Stimulated activated CD4-positive, alpha-beta T cell treated with anti-CD3 and anti-CD28 coated beads, TNF-alpha, amount 100 ng/mL, for 4 hours (primary cell): Measurements from ENCODE around the gene SLC2A9.

Source experiments
- DNase-seq, 3 experiments: peaks; one replicate each; pipeline ENCODE4 v3.0.0-alpha.2; 2020; ENCODE audit warnings: low read depth in 3 of 3

Gene SLC2A9

DNA sequence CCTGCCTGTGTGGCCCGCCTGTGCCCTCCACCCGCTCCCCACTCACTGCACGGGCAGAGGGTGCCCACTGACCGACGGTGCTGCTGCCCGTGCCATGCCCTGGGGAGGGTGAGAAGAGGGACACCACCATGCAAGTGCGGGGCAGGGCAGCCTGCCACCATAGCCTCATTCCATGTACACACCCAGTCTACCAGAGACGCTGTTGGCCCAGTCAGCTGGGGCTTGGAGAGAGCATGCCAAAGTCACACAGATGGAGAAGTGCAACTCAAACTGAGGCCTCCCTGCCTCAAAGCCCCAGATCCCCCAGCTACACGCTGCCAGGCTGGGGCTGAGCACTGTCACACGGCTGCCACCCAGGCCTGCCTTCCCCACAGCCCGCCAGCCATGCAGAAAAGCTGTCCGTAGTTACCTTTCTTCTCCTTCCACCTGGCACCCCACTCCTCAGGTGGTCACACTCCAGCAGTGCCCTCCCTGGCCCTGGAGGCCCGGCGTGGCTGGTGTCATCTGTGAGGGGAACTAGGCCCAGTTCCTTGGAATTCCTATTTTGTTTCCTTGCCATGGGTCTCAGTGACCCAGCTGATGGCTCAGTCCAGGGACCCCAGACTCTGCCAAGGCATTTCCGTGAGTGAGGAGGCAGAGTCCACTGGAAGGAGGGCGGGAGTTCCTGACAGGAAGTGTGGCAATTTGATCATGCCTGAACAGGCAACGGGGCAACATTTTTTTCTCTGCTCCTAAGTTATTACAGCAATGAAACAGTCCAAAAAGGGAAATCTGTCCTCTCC, at the start of gene SLC2A9:
Gene SLC2A9, minus strand, starts transcription at position 627 of the 782 bp plus-strand sequence. Its CDS starts 68 bp downstream, at position 559.
- DNase-seq: no peak

DNA sequence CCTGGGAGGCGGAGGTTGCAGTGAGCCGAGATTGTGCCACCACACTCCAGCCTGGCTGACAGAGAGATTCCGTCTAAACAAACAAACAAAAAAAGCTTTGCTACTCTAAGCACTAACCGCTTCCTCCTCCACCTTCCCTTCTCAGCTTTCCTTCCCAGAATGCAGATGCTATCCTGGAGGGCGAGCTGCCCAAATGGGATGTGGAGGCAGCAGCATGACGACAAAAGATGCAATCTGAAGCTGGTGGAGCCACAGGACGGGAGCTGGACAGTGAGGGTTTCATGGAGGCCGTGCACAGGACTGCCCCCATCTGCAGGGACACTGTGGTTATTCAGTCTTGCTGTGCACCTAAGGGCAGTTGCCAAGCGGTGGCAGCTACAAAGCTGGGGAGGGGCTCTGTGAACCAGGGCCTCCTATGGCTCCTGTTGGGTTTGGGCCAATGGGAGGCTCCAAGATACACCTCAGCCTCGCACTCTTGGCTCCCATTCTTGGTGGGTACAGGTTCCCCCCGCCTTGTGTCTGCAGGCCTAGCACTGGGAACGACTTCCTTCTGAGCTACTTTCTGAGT, 47.9 kb upstream of the SLC2A9 start:
- DNase-seq: no peak

DNA sequence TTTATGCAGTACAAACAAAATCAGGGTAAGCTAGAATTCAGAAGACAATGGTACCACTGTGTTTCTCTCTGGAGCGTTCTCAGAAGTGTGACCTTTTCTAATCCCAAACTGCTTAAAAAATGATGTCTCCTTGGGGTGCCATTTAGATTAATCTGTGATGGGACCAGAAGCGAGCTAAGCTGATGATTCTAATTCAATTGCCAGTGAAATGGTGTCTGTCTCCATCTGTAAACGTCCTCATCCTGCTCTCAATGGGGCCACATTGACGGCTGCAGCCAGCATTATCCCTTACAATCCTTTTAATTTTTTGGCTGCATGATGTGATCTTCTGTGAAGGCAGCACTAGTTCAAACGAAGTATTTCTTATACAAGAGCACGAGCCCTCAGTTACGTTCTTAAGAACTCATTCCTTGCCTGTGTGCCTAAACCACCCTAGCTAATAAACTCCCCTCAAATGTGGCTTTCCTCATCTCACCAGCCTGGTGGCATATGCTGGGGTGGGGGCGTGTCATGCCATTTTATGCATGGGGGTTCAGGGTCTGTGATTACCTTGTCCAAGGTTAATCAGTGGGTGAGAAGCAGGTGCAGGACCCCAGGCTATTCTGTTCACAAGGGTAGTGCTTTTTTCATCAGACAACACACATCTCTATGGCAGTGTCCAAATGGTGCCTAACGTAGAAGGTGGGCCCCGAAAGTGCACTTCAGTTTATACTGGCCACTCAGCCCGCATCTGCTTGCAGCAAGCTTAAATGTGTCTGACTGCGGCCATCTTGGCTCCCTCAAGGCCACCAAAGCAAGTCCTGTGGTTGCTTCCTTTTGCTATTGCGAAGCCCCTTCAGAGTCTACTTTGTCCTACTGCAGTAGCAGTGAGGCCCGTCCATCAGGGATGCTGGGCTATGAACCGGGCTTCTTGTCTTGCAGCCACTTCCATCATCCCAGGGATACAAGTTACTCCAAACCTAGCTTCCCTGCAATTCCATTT, 45.7 kb upstream of the SLC2A9 start:
- no peak for DNase-seq

DNA sequence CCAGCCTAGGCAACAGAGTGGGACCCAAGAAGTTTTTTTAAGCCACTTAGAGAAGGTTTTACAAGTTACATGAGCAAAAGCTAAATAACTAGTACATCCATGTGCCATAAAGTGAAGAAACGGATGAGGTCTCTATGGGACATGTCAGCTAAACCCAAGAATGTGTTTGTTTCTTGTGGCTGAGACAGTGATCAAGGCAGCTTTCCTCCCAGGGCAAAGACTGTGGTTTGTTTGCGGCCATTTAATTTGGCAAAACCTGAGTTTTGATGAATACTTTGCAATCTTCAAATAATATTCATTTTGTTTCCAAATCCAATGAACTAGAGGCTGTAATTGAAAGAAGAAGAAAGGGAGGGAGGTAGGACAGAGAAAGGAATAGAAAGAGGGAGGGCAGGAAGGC, 44.9 kb upstream of the SLC2A9 start:
- no peak for DNase-seq

DNA sequence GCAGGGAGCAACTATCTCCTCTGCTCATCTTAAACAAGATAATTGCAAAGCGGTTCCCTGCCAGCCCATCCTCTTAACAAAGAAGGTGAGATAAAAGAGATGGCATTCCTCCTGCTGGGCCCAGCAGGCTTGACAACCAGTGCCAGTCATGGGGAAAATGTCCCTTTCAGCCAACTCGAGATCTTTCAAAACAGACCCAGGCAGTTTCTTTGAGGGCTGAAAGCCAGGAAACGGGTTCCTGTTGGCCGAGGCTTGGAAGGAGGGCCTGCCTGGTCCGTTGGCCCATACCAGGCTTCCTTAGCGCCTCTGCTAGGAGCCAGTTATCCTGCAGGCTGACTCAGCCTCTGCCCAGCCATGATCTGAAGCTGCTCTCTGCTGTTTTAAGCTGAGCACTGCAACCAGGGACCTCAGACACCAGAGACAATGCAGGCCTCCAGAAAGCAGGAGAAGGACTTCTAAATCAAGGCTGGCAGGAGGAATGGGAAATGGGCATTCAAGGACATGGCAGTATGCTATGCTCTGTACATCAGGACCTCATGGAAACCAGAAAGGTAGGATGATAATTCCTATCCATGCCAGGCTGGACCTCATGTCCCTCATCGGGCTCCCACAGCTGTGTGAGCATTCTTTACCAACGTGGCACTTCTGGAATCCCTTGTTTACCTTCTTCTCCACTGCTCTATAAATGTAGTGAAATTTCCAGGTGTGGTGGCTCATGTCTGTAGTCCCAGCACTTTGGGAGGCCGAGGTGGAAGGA, 42.4 kb upstream of the SLC2A9 start:
- DNase-seq: no peak

DNA sequence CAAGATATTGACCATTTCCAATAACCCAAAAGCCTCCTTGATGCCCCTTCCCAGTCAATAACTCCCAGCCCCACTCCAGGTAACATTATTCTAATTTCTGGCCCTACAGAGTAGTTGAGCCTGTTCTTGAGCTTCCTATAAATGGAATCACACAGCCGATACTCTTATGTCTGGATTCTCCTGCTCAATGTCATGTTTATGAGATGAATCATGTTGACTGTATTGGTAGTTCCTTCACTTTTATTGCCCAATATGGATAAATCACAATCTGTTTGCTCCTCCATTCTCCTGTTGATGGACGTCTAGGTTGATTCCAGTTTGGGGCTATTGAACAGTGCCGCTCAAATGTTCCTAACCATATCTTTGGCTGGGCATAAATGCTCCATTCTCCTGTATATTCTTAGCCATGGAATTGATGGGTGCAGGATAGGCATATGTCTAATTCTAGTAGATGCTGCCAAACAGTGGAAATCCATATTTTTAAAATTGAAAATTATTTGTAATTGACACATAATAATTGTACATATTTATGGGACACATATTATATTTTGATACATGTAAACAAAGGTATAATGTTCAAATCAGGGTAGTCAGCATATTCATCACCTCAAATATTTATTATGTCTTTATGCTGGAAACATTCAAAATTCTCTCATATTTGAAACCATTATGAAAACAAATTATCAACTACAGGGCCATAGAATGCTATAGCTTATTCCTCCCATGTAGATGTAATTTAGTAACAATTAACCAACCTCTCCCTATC, 40.5 kb upstream of the SLC2A9 start:
- no peak for DNase-seq

DNA sequence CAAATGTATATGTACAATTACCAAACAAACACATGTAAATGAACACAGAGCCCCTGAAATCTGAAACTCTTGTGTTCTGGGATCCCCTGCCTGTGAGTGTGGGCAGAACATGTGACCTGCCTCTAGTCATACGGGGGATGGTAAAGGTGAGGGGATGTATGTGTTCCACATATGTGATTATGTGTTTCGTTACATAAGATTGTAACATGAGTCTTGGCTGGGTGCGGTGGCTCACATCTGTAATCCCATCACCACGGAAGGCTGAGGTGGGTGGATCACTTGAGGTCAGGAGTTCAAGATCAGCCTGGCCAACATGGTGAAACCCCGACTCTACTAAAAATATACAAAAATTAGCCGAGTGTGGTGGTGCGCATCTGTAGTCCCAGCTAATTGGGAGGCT, 37.1 kb upstream of the SLC2A9 start:
- no peak for DNase-seq

DNA sequence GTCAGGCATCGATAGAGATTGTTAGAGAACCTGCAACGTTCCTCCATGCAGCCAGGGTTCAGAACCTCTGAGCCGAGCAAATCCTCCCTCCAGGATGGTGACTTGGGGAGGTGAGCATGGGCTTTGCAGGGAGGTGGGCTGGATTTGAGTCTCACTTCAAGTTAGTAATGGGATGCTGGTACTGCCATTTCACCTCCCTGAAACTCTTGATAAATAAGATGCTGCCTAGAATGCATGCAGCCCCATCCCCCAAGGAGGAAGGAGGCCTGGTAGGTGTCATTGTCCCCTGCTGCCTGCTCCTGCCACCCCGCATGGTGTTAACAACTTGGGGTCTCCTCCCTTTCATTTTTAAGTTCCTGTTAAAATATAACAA, 35.7 kb upstream of the SLC2A9 start:
- DNase-seq: no peak

DNA sequence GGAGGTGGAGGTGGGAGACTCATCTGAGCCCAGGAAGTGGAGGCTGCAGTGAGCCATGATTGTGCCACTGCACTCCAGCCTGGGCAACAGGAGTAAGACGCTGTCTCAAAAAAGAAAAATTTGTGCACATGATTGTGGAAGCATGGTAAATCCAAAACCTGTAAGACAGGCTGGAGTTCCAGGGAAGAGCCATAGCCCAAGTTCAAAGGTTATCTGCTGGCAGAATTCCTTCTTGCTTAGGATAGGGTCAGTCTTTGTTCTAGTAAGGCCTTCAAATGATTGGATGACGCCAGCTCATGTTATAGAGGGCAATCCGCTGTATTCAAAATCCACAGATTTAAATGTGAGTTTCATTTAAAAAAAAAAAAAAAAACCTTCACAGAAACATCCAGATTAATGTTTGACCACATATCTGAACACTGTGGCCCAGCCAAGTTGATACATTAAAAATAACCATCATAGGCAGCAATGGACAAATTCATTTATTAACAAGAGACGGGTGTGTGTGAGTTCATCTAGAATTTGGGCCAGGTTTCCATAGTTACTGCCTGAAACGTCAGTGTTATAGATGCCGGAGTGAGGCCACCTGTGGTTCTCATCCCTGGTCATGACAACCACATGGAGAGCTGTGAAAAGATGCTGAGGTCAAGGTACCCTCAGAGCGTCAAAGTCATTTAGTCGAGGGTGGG, 35.2 kb upstream of the SLC2A9 start:
- no peak for DNase-seq

DNA sequence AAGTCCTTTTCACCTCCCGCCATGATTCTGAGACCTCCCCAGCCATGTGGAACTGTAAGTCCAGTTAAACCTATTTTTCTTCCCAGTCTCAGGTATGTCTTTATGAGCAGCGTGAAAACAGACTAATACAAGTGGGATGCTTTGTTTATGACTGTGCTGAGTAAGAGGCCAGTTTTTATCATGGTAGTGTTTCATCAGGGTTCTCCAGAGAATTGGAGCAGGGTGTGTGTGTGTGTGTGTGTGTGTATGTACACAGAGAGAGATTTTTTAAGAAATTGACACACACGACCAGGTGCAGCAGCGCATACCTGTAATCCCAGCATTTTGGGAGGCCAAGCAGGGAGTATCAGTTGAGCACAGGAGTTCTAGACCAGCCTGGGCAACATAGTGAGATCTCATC, 34.6 kb upstream of the SLC2A9 start:
- DNase-seq: no peak

DNA sequence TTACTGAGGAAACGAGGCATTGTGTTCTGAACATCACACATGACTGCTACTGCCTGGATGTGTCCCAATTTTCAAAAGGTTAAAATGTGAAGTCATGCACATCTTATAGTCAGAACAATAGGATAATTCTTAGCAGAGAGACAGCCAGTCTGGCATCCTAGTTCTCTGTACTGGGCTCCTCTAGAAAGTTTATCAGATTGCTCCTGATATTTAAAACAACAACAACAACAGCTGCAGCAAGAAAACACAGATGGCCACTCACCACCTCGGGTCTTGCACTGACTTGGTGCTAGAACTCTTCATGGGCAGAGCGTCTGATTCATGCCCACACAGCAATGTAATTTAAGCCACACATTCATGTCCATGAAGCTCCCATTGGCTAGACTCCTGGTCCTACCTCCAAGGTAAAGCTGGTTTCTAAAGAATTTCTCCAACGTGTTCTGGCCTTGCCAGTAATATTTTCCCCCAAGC, 33.3 kb upstream of the SLC2A9 start:
- no peak for DNase-seq

DNA sequence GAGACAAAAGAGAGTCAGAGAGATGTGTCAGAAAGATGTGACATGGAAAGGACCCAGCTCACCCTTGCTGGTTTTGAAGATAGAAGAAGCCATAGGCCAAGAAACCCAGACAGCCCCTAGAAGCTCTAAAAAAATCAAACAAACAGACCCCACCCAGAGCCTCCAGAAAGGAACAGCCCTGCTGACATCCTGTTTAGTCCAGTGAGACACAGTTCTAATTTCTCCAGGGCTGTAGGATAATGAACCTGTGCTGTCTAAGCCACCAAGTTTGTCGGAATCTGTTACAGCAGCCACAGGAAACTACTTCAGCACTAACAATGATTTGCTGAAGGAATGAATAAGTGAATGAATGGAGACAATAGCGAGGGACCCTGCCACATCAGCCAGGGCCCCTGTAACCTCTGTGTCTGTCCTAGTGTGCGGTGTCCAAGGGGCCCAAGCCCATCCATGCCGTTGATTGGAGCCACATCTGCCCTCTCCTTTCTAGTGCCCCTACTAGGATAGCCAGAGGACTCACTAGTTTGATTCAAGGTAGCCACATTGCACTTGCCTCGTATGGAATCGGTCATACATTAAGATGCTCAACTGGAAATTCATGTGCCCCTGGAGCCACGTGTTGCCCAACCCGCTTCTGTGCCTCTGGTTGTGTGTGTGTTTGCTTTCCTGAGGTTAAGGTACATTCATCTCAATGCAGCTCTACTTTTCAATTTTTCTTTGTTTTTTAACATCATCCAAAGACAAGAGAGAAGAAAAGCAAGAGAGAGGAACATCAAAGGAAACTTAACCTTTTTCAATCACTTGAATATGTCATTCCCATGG, 32.5 kb upstream of the SLC2A9 start:
- DNase-seq: no peak

DNA sequence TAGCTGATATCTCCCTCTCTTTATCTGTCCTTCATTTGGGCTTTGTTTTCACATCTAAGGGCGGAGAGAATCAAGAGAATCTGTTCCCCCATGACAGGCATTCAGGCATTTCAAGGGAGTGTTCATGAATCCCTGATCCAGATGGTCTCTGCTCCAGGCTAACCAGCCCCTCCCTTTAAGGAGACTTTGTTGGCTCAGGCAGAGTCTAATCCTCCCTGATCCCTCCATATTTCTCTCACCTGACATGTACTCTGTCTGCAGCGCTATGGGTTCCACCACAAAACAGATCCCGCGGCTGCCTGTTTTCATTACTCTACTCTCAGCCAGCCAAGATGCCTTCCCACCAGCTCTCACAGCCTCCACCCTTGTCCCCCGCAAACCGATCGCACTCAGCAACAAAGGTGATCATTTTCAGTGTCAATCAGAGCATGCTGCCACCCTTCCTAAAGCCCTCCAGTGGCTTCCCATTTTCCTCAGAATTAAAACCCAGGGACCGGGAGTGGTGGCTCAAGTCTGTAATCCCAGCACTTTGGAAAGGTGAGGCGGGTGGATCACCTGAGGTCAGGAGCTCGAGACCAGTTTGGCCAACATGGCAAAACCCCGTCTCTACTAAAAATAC, 30.3 kb upstream of the SLC2A9 start:
- DNase-seq: no peak

DNA sequence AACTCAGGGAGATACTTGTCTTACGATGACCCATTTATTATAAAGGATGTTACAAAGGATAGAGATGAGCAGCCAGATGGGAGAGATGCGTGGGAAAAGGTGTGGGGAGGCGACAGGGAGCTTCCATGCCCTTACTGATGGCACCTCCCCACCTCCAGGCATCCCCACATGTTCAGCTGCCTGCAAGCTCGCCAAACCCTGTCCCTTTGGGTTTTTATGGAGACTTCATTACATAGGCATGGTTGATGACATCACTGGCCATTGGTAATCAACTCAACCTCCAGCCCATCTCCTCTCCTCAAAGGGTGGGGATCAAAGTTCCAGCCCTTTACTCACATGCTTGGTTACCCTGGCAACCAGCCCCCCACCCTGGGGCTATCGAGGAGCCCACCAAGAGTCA, 29.4 kb upstream of the SLC2A9 start:
- DNase-seq: no peak

DNA sequence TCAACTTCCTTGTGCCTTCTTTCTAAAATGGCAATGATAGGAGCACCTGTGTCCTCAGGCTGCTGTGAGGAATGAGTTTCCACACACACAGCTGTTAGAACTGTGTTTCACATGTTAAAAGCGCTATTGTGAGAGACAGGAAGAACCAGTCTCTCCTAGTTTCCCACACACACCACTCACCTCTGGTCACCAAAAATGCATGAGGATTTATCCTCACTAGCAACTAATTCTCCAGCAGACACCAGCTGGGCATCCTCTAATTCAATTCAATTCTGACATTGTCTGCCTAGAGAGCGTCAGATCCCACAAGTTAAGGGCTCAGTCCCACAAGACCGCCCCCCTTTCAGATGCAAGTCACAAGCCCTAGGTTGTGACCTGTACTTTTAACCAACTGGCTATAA, 29.0 kb upstream of the SLC2A9 start:
- no peak for DNase-seq

DNA sequence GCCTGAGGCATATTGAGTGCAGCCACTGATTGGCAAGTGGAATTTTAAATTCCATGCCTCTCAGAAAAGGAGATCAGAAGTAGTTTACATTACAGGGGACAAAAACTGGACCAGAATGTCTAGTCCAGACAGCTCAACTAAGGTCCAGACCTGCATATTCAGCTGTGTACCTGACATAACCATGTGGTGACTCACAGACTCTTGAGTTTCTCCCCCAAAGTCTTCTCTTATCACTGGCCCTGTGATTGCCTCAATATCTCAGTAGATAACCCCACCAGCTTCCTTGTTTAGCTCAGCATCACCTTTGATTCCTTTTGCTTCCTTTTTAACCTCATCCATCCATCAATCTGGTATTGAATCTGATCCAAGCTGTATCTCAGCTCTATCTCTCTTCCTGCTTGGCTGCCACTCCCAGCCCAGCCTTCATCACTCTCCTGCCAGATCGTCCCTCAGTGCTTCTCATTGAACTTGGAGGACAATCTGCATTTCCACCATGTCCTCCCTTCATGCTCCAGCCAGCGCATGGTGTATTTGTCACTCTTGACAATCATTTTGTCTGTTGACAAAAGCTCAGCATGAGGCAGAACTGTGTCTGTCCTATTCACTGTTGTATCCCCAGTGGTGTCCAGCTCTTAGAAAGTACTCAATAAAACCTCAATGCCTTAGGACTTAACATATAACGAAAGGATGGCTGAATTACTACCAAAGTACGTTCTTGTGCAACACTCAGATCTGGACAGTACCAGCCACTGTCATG, 27.8 kb upstream of the SLC2A9 start:
- no peak for DNase-seq

DNA sequence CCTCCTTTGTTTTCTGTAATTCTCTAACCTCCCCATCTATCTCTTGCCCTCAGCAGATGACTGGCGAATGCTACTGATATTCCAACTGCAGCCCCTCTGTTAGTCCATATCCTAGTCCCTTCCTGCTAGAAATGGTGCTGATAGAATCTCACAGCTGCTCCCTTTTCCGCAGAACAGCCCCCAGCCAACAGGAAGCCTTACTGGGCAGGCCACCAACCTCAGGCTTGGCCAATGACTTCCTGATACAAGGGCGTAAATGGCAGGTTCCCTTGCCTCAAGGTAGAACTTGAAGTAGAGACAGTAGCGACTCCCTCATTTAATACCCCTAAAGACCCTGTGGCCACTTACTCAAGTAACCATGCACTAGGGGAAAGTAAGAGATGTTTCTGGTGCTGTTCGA, 26.7 kb upstream of the SLC2A9 start:
- no peak for DNase-seq

DNA sequence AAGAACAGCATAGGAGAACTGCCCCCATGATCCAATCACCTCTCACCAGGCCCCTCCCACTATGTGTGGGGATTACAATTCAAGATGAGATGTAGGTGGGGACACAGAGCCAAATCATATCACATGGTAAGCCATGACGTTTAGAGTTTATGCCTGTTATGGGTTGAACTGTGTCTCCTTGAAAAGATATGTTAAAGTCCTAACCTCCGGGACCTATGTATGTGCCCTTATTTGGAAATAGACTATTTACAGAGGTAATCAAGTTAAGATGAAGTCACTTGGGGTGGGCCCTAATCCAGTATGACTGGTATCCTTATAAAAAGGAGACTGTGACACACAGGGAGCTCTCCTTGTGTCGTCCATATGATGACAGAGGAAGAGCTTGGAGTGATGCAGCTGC, 25.2 kb upstream of the SLC2A9 start:
- no peak for DNase-seq
